ENCODE results near the gene LRCOL1.

GRCh38 chr12:132617822-132618682, 7.7 kb upstream of the LRCOL1 start:
- TF ChIP-seq POLR2A (IDR thresholded peaks at IDR 0.05; ENCODE audit: borderline replicate concordance, extremely low read depth, insufficient read depth, insufficient read length) (no peak), RAD21 (IDR thresholded peaks at IDR 0.05; ENCODE audit: low read depth) (no peak), CTCF (IDR thresholded peaks at IDR 0.05 in 2 of 3, conservative IDR thresholded peaks at IDR 0.05 in 1 of 3; ENCODE audit: borderline replicate concordance in 1 of 3, insufficient read depth in 1 of 3, low read depth in 2 of 3, low read length in 2 of 3) (no peak), ZBTB33 (IDR thresholded peaks at IDR 0.05; ENCODE audit: extremely low read depth, insufficient replicate concordance, low read length) (no peak), EGR1 (IDR thresholded peaks at IDR 0.05; ENCODE audit: low read depth) (no peak), REST (IDR thresholded peaks at IDR 0.05; ENCODE audit: low read depth) (no peak), MAX (IDR thresholded peaks at IDR 0.05) (no peak)
